ENCODE measurements around the gene NAALADL2.

NAALADL2 gene

GRCh38 chr3:175001091-175001490, 142.0 kb downstream of the NAALADL2 start:
- no peak for DNase-seq

DNA sequence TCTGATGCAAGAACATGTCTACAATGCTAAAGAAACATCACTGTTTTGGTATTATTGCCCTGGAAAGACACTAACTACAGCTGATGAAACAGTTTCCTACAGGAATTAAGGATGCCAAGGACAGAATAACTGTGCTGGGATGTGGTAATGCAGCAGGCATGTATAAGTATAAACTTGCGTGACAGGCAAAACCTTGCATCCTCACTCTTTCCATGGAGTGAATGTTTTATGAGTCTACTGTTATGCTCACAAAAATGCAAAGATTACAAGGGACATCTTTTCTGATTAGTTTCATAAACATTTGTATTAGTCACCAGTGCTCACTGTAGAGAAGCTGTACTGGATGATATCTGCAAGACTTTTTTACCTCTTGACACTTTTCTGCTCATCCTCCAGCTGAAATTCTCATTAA, 143.6 kb downstream of the NAALADL2 start:
- no peak for DNase-seq

DNA sequence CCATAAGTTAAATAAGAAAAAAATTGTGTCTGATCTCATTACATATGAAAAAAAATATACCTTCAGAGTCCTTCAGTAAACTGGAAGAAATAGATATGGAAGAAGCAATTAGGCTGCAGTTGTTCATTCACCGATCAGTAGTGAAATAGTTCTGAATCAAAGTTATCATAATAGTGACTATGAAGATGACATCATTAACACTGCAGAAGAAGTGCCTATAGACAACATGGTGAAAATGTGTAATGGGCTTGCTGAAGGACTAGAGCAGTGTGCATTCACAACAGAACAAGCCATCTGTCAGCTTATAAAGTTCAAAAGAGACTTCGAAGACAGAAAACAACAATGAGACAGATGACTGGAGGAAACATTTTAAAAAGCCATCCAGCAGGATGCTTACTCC, 144.5 kb downstream of the NAALADL2 start:
- DNase-seq = no peak

GRCh38 chr3:175005193-175005592, 146.1 kb downstream of the NAALADL2 start:
- no peak for DNase-seq

DNA sequence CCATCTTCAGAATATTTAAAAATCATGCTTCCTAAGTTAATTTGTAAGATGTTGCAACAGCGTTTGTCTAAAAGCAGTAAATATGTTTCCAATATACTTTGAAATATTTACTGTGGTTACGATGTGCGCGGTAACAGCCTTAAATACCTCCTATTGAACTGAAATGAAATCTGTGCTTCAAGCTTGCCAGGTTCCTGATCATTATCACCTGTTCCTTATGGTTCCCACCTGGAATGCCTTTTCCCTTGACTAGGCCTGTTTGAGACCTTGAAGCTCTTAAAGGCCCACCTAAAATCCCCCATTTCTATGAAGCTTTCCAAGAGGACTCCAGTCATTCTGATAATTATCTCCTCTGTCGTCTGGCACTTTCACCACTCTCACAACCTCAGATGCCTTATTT, 146.7 kb downstream of the NAALADL2 start:
- no peak for DNase-seq

- no peak for DNase-seq
Observed at GRCh38 chr3:175007306-175007705, 148.2 kb downstream of the NAALADL2 start.

DNA sequence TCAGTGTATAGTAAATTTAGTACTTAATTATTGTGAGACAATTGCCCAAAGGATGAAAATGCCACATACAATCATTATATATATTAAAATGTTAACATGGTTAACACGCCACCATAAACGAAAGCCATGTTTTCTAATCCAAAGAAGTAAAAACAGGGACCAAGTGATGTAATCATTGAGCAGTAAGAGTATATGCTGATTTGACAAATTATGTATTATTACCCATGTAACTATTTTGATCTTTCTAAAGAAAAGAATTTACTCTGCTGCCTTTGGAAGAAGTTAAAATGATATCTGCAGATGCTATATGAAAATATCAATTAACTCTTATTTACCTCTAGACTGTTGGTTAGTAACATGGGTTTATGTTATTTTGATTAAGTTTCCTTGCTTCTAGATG, 150.2 kb downstream of the NAALADL2 start:
- no peak for DNase-seq

DNA sequence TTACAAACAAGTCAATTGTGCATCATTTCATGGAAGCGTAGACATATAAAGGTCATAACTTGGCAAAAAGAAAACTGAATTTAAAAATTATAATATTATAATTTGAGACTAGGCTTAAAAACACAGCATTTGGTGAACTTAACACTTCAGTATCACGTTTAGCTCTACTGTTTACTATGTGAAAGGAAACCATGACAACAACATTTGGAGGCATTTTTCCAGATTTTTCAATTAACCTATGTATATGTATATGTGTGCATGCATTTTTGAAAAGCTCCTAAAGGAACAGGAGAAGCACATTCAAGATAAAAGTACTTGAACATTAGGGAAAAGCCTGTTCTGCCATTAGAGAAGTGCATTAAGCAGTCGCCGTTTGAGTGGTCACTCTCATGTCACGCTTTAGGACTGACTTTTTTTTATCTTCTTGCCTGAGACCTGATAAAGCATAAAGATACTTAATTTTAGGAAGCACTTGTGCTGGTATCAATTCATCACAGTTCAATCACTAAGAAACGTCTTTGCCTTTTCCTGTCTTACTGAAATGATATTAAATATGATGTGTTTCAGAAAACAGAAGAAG, 156.0 kb downstream of the NAALADL2 start:
- DNase-seq = no peak

- DNase-seq = no peak
Observed at GRCh38 chr3:175018946-175019727, 160.0 kb downstream of the NAALADL2 start.

GRCh38 chr3:175020101-175020500, 161.0 kb downstream of the NAALADL2 start:
- DNase-seq = no peak

DNA sequence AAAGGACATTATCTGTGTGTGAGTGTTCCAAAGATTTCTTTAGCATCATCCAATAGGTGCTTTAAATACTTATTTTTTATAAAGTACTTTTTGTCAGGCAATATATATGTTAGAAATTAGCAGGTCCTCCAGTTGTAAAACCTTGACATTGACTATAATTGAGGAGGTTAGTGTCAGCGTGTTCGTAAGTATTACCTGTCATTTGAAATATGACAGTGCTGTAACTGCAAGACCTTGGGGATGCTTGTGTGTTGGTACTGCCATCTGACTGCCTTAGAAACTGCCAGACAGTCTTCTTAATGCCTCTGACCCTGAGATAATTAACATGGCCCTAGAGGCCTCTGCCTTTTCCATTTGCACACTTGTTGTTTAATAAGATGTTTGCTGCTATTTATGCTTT, 170.7 kb downstream of the NAALADL2 start:
- DNase-seq = no peak

- DNase-seq = no peak
Observed at GRCh38 chr3:175039875-175040274, 180.7 kb downstream of the NAALADL2 start.

DNA sequence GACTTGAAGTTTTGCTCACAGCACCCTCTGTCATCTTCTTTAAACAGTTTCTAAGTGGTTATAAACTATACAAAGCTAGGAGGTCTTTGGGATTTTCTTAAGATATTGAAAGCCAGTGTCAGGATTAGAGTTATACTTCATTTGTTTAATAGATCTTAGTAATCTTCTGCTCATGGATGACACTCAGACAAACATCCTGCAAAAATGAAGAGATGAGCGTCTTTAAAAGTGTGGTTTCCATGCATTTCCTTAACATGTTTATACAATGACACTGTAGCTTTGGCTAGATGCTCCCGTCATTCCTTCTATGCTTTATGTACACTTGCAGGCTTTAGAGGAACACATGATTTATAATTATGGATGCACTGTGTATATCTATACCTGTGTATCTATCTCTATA, 182.2 kb downstream of the NAALADL2 start:
- DNase-seq = no peak

DNA sequence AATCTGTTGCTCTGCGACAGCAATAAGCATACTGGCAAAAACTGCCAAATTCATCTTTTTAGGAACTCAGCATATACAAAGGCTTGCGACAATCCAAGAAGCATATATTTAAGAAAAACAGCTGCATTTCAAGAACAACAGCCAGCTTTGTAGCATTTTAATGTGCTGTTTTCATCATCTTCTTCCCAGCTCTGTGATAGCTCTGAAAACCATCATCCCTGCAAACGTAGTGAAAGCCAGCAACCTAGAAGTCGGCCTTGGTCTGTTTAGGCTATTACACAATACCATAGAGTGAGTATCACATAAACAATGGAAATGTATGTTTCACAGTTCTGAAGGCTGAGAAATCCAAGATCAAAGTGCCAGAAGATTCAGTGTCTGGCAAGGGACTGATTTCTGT, 187.5 kb downstream of the NAALADL2 start:
- DNase-seq = no peak

DNA sequence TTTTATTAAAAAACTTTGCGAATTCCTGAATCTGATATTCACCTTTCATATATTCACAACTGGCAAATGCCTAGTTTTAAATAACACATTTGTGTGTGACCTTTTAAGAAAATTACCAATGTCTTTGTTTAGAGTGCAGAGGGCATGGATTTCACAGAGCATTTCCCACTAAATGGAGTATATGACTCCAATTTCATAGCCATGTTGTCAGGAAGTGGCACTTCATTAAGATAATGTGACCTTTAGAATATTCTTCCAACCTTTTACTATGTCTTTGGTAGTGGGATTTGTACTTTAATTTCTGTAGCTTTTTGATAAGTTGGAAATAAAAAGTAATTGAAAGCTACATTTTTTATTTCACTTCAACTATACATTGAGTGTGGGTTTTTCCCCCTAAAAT, 188.7 kb downstream of the NAALADL2 start:
- no peak for DNase-seq

GRCh38 chr3:175057401-175057800, 198.3 kb downstream of the NAALADL2 start:
- DNase-seq = no peak

DNA sequence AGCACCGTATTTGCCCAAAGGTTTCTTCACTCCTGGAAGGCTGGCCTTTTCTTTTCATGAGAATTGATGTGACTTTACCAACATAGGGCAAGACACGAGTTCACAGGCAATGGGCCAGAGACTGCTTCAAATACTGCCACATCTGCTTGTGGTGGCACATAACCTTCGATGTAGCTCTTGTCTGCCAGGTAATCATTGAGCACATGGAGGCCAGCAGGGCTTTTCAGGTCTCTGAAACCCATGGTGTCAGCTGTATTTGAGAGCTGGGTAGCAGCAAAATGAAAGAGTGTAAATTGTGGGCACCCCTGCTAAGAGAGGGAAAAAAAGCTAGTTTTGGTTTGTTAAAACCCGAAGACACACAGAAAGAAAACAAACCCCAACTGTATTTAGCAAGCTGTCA, 200.7 kb downstream of the NAALADL2 start:
- DNase-seq = no peak

DNA sequence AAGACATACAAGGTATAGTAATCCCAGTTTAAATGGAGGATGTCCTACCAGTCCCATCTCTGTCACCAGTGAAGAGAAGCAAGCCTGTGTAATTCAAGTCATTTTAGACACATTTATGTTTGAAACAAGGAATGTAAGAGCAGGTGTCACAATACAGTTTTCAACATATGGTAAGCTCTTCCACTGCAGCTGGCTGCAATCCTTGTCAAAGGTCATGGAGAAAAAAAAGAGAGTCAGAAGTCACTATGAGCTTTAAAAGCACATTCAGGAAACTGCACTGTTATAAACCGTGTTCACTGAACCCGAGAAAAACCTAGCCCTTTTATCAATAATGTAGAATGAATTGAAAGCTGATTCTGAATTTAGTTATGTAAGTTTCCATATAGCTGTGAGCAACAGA, 206.4 kb downstream of the NAALADL2 start:
- DNase-seq = no peak

- DNase-seq = no peak
Observed at GRCh38 chr3:175066617-175067415, 207.7 kb downstream of the NAALADL2 start.

DNA sequence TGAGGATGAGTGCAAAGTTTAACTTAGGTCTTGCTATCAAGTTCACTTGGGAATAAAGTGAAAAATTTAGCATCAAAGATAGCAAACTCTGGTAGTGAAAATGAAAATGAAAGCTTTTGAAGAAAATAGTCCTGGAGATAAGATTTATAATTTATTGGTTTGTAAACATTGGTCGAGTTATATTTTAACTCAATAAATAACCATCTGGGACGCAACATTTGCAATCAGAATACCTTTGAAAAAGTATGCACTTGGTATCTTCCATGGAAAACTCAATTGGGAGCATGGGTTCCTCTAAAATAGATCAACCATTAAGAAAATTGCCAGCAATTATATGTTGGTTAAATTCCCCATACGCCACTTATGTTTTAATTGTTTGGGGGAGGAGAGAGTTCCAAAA, 209.5 kb downstream of the NAALADL2 start:
- DNase-seq = no peak

DNA sequence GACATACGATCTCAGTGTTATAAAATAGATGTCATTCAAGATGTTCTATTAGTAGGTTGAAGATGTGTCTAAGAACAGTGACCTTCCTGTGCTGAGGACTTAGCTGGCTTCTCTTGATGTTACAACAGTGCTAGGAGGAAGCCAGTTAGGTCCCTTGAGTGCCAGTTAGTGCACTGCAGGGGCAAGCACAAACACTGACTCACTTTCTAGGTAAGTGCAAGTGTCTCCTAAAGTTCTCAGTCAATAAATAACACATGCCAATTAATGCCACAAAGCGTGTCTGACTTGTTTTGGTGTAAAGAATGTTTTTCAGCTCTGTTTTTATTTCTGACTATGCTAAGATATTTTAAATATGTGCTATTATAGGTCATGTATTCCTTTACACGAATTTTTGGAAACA, 211.8 kb downstream of the NAALADL2 start:
- no peak for DNase-seq

GRCh38 chr3:175073219-175073905, 214.2 kb downstream of the NAALADL2 start:
- DNase-seq = no peak

DNA sequence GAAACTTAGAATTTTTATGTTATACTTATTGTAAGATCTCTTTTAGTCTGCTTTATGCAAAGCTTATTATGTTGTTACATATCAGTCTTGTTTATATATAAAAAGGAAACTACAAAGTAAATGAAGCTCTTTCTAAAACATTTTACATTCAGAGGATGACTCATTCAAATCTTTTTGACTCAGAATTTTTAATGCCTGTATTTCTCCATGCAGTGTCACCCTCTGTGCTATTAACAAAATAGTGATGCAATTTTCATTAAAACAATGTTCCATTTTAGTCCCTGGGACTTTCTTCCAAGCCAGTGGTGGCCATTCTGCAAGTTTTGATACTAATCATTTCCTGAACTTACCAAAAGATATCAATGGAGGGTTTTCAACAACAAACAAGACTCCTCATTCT, 216.1 kb downstream of the NAALADL2 start:
- no peak for DNase-seq

Data from activated gamma-delta T cell (primary cell).